Measurements from ENCODE around the gene ZBTB44. TPM values are rescaled to one million over a fixed set of nuclear protein-coding genes. Genes with fewer than 3 reads are reported as not detected.
"Not testable (repeated sequence)": the region's sequence is repeated elsewhere in the genome, so short reads cannot be mapped to it uniquely, and the experiment has no call there.

Gene ZBTB44
- total and polyA plus RNA-seq, 7 donors = 9.2 to 162 (median 73.0) TPM

DNA sequence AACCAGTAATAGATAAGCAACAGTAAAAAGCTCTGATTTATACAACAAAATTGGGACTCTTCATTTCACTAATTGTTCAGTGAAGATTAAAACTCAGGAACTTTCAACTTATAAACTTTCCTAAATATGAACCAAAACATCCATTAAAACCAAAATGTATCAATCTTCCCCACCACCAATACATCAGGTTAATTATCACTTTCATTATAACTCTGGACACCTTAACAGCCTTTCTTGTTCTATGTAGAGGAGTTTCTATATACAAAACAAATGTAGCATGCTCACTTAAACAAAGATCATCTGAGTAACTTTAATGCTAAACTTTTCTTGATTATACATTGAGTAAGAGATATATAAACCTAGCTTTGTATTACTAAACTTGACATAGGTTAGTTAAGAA, 80.4 kb downstream of the ZBTB44 start:
- intact Hi-C loops (cut with DNase I) = no loop called here
- Histone ChIP-seq H3K4me3 (no peak overlapping the region), H3K27me3 (no peaks in the 10 kb centered on the region), H3K36me3 (peaks cover 4 to 61% (median 10%) of the 10 kb centered on the region in 4 donors), H3K27ac (no peak overlapping the region), H3K9me3 (no peaks in the 10 kb centered on the region), H3K4me1 (no peaks in the 10 kb centered on the region)
- TF ChIP-seq POLR2A (IDR thresholded peaks at IDR 0.05) = no peak
- no peak for TF ChIP-seq POLR2AphosphoS5 (IDR thresholded peaks at IDR 0.05)
- no peak for TF ChIP-seq EP300 (IDR thresholded peaks at IDR 0.05)
- TF ChIP-seq, protein P1, sequence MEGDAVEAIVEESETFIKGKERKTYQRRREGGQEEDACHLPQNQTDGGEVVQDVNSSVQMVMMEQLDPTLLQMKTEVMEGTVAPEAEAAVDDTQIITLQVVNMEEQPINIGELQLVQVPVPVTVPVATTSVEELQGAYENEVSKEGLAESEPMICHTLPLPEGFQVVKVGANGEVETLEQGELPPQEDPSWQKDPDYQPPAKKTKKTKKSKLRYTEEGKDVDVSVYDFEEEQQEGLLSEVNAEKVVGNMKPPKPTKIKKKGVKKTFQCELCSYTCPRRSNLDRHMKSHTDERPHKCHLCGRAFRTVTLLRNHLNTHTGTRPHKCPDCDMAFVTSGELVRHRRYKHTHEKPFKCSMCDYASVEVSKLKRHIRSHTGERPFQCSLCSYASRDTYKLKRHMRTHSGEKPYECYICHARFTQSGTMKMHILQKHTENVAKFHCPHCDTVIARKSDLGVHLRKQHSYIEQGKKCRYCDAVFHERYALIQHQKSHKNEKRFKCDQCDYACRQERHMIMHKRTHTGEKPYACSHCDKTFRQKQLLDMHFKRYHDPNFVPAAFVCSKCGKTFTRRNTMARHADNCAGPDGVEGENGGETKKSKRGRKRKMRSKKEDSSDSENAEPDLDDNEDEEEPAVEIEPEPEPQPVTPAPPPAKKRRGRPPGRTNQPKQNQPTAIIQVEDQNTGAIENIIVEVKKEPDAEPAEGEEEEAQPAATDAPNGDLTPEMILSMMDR (IDR thresholded peaks at IDR 0.05) = no peak
- no peak for DNase-seq

DNA sequence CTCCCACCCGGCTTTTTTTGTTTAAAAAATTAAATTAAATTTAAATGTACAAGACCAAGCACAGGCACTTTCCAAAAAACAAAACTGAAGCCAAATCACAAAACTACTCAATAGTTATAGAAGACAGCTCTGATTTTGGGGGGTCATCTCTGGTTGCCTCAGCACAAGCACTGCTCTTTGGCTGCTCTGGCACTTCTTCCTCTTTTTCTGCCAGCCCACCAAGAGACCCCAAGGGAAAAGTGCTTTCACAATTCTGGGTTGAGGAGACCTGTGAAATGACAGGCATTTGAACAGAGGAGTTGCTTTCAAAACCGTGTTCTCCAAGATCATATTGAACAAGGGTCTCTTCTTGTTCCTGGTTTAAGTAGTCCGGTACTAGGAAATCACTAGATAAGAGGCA, 80.8 kb downstream of the ZBTB44 start:
- H3K4me1 ChIP-seq; intact Hi-C loops (cut with DNase I); H3K9me3 ChIP-seq; DNase-seq; H3K27me3 ChIP-seq; H3K4me3 ChIP-seq; H3K27ac ChIP-seq: not testable (repeated sequence)
- peaks cover 4 to 57% (median 10%) of the 10 kb centered on the region in 4 donors for H3K36me3 ChIP-seq
- 85 to 86% methylated on average over 3 of the region's 3 CpGs for WGBS, 2 donors

DNA sequence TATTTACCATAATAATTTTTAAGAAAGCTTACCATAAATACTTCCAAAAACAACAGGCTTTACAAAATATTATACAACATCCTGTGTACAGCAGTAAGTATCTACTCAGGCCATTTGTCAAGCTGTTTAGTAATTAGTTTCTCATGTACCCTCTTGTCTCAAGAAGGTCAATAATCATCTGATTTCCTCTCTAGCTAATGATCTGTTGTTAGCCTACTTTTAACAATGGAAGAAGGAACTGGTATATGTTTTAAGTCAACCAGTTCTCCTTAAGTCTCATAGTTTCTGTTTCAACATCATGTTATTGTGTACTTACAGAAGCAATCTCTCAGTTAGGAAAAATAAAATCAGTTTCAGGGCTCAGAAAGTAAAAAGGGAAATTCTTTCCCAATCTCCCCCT, 81.2 kb downstream of the ZBTB44 start:
- H3K27ac ChIP-seq; H3K4me1 ChIP-seq; intact Hi-C loops (cut with DNase I); H3K27me3 ChIP-seq; H3K9me3 ChIP-seq; DNase-seq; H3K4me3 ChIP-seq: not testable (repeated sequence)
- H3K36me3 ChIP-seq = peaks cover 4 to 53% (median 10%) of the 10 kb centered on the region in 4 donors

DNA sequence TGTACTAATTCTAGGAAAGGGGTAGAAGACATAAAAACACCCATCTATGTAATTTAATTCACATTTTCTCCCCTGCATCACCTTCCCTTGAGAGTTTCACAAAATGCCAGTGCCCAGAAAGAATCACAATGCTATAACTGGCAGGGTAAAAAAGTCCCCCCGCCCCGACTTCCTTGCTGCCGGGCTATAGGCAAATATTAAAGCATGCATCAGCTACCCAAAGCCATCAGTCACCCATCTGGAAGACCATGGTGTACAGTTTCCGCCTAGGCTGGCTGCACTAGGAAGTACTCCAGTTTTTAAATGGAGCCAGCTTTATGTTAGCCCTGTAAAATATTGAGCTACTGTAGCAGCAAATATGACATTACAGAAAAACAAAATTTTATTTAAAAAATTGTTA, 87.3 kb downstream of the ZBTB44 start:
- intact Hi-C loops (cut with DNase I) = no loop called here
- H3K36me3 ChIP-seq = peaks cover 0 to 4% (median 0%) of the 10 kb centered on the region in 4 donors
- H3K27me3 ChIP-seq = no peaks in the 10 kb centered on the region
- no peaks in the 10 kb centered on the region for H3K9me3 ChIP-seq
- no peak for DNase-seq
- WGBS, 2 donors = 84 to 96% methylated on average over 4 of the region's 4 CpGs
- H3K27ac ChIP-seq = no peak overlapping the region
- TF ChIP-seq POLR2A (IDR thresholded peaks at IDR 0.05) (no peak), POLR2AphosphoS5 (IDR thresholded peaks at IDR 0.05) (no peak), EP300 (IDR thresholded peaks at IDR 0.05) (no peak)
- TF ChIP-seq, protein P1 (IDR thresholded peaks at IDR 0.05) = no peak
- H3K4me3 ChIP-seq = no peak overlapping the region
- peaks cover 0 to 5% (median 0%) of the 10 kb centered on the region in 4 donors for H3K4me1 ChIP-seq

DNA sequence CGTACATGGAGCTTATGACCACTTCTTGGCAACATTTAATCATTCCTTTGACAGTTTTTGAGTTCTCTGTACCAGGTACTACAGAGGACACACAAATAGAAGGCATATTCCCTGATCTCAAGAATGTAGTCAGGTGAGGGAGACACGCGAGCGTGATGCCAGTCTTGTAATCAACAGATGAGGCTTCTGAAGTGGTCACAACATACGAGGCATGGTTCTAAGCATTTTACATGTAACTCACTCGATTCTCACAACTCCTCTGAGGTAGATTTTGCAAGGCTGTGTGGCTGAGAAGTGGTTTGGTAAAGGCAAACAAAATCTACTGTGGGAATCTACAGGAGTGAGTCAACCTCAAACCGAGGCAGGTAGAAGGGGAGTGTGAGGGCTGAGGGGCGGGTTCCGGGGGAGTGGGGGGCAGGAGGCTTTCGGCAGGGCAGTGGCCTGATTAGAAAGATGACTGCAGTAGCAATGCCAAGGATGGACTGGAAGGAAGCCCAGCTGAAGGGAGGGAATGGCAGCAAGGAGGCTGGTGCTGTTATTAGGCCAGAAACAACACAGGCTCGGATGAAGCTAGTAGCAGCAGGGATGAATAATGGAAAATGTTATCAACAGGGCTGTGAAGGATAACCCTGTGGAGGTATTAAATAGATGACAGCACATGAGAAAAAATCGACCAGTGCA, 91.3 kb downstream of the ZBTB44 start:
- Histone ChIP-seq H3K4me1 (peaks cover 0 to 5% (median 0%) of the 10 kb centered on the region in 4 donors), H3K27me3 (no peaks in the 10 kb centered on the region), H3K9me3 (no peaks in the 10 kb centered on the region), H3K27ac (no peak overlapping the region), H3K36me3 (no peaks in the 10 kb centered on the region), H3K4me3 (no peak overlapping the region)
- TF ChIP-seq, protein P1 (IDR thresholded peaks at IDR 0.05) = no peak
- TF ChIP-seq POLR2A (IDR thresholded peaks at IDR 0.05) = no peak
- no peak for TF ChIP-seq POLR2AphosphoS5 (IDR thresholded peaks at IDR 0.05)
- no peak for TF ChIP-seq EP300 (IDR thresholded peaks at IDR 0.05)
- intact Hi-C loops (cut with DNase I) = no loop called here
- WGBS, 2 donors = 82% methylated on average over 12 of the region's 12 CpGs
- no peak for DNase-seq

All from sigmoid colon (tissue), 7 donors.